ENCODE results near the gene GM2A.
"Not testable (repeated sequence)": the region's sequence is repeated elsewhere in the genome, so short reads cannot be mapped to it uniquely, and the experiment has no call there.

GM2A gene

GRCh38 chr5:151228986-151229385 lies 24.0 kb upstream of the GM2A start:
- no peak for DNase-seq (ENCODE audit: low read depth)

GRCh38 chr5:151230048-151230680 lies 22.8 kb upstream of the GM2A start:
- DNase-seq (ENCODE audit: low read depth), result no peak

- DNase-seq (ENCODE audit: low read depth), result no peak
Observed at GRCh38 chr5:151231359-151231758, 21.6 kb upstream of the GM2A start.

- no peak for DNase-seq (ENCODE audit: low read depth)
Observed at GRCh38 chr5:151233616-151234085, 19.3 kb upstream of the GM2A start.

DNA sequence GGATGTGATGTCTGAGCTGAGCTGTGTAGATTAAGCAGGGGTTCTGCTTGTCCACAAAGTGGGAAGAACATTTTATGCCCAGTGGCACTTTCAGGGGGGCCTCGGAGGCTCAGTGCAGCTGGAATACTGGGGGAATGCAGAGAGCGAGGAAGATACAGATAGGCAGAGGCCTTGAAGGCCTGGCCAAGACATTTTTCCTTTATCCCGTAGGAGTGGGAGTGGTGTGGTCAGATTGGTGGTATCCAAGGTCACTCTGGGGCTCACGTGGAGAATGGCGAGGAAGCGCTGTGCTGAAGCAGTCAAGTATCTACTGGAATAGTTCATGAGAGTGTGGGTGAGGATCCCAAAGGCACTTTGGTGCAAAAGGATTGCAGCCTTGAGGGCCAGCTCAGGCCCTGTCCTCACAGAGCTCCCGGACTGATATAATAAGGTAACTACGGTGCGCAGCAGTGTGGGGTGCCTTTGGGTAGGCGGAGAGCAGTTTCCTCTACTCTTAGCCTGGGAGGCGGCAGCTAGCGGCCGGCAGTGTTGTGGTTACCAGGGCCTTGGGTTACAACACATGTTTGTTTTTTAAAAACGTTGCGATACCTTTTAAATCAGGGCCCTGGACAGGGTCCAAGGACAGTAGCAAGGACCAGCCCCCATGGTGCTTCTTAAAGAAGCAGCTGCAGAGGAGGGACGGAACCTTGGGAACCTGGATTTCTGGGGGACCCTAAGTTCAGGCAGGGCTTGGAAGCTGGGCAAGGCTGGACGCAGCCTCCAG lies 18.3 kb upstream of the GM2A start:
- DNase-seq (ENCODE audit: low read depth), result peak; percentile 18

DNA sequence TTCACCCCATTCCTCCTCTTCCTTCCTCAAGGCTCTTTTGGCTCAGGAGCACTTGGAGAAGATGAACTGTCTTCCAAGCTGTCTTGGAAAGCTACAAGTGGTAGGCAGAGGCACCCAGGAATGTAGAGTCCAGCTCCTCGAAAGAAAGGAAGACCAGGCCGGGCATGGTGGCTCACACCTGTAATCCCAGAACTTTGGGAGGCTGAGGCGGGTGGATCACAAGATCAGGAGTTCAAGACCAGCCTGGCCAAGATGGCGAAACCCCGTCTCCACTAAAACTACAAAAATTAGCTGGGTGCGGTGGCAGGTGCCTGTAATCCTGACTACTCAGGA lies 17.8 kb upstream of the GM2A start:
- not testable (repeated sequence) for DNase-seq (ENCODE audit: low read depth)

GRCh38 chr5:151236888-151237287 lies 16.1 kb upstream of the GM2A start:
- DNase-seq (ENCODE audit: low read depth), result no peak

DNA sequence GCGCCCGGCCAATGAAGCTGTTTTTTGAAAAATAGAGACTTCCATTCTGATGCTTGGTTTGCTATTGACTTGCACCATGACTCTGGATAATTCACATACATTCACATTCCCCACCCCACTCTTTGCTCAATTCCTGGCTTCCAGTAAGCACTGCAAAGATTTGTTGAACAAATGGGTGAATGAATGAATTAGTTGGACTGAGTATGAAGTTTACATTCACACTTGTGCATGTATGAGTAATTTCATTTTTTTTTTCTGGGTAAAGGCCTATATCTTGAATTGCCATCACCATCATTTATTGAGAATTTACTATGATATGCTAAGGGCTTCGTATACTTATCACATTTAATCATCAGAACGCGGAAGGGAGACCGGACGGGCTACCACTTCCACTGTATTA lies 15.3 kb upstream of the GM2A start:
- no peak for DNase-seq (ENCODE audit: low read depth)

DNA sequence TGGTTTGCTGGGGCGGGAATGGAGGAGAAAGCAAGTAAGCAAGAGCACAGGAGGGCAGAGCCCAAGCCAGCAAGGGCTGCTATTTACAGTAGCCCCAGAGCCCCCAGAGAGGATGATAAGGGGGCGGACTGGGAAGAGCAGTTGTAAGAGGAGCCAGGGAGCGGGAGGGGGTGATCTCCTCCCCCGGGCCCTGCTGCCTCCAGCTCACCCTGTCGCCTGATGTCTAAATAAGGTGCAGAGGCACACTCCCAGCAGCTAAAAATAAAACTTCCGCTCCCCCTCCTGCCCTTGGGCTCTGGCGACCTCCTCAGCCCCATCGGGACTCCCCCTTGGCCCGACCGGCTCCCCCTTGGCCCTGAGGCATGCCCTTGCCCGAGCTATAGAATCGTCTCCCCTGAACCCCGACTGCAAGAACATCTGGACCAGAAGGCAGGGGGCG lies 14.7 kb upstream of the GM2A start:
- no peak for DNase-seq (ENCODE audit: low read depth)

- DNase-seq (ENCODE audit: low read depth), result no peak
Observed at GRCh38 chr5:151239237-151239861, 13.6 kb upstream of the GM2A start.

- not testable (repeated sequence) for DNase-seq (ENCODE audit: low read depth)
Observed at GRCh38 chr5:151240268-151240835, 12.6 kb upstream of the GM2A start.

GRCh38 chr5:151240924-151241635 lies 11.9 kb upstream of the GM2A start:
- no peak for DNase-seq (ENCODE audit: low read depth)

GRCh38 chr5:151243127-151243526 lies 9.9 kb upstream of the GM2A start:
- DNase-seq (ENCODE audit: low read depth), result no peak

DNA sequence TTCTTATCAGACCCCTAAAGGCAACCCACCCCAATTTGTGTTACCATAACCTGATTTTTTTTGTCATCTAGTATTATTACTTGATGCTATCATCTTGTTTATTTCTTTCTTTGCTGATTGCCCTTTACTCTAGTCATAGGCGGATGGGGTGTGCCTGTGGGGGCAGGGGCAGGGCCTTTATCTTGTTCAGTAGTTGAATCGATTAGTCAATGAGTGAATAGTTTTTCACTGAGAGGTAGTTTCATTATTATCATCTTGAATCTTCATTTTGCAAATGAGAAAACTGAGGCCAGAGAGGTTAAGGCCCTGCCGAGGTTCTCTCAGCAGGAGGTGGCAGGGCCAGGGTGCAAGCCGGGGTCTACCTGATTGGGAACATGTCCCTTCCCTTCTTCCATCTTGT lies 9.4 kb upstream of the GM2A start:
- DNase-seq (ENCODE audit: low read depth), result no peak

DNA sequence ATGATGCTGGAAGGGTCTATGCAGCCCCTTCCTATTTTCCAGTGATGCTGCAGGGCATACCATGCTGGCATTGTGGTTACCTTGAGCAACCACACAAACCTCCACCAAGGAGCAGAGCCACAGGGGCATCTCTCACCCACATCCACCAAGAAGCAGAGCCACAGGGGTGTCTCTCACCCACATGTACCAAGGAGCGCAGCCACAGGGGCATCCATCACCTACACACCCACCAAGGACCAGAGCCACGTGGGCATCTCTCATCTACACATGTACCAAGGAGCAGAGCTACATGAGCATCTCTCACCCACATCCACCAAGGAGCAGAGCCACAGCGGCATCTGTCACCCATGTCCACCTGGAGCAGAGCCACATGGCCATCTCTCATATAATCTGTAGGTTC lies 8.8 kb upstream of the GM2A start:
- DNase-seq (ENCODE audit: low read depth), result no peak

GRCh38 chr5:151245680-151246219 lies 7.2 kb upstream of the GM2A start:
- DNase-seq (ENCODE audit: low read depth), result no peak

DNA sequence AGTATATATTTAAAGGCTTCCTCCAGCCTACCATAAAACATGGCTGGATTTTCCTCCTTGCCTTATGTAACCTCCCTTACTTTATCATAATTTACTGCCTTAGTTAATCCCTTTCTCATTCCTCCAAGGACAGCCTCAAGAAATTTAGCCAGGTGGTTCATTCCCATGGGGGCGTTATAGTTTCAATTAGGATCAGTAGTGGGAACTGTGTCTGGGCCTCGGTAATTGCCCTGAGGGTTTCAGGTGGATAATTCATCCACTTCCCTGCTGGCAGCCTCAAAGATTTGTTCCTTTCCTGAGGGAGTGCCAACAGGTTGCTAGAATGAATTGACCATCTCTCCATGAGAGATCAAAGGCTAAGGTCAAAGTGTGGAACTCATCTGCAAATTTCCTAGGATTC lies 4.3 kb upstream of the GM2A start:
- DNase-seq (ENCODE audit: low read depth), result no peak

GRCh38 chr5:151249281-151249680 lies 3.7 kb upstream of the GM2A start:
- DNase-seq (ENCODE audit: low read depth), result no peak

GRCh38 chr5:151250346-151251000 lies 2.5 kb upstream of the GM2A start:
- no peak for DNase-seq (ENCODE audit: low read depth)

GRCh38 chr5:151251001-151251551 lies 1.9 kb upstream of the GM2A start:
- DNase-seq (ENCODE audit: low read depth), result no peak

GRCh38 chr5:151251621-151252020 lies 1.4 kb upstream of the GM2A start:
- no peak for DNase-seq (ENCODE audit: low read depth)

Data from GM04503 (cell line).